Umbilical cord (tissue), 2 donors: ENCODE measurements around the gene ACVR2A. TPM values are rescaled to one million over a fixed set of nuclear protein-coding genes. Genes with fewer than 3 reads are reported as not detected.

Experiments
- DNase-seq: peaks from one replicate; pipeline ENCODE4 v3.0.0-alpha.2; 2015; ENCODE audit warnings: low spot score
- total RNA-seq: library from RNA; depleted of rRNA; stranded (reverse); fragments of >200 nt; gene quantifications from one replicate; pipeline ENCODE4 v1.2.3, GENCODE V29; 2014; ENCODE audit warnings: low replicate concordance; ENCODE audit not compliant: insufficient read depth

Gene ACVR2A
- 118 TPM for total RNA-seq

GRCh38 chr2:147844697-147845410 lies at the start of gene ACVR2A:
Gene ACVR2A (plus strand): TSS chr2:147845029. CDS start chr2:147845153, 124 bp downstream.
- DNase-seq = peak; percentile 61

DNA sequence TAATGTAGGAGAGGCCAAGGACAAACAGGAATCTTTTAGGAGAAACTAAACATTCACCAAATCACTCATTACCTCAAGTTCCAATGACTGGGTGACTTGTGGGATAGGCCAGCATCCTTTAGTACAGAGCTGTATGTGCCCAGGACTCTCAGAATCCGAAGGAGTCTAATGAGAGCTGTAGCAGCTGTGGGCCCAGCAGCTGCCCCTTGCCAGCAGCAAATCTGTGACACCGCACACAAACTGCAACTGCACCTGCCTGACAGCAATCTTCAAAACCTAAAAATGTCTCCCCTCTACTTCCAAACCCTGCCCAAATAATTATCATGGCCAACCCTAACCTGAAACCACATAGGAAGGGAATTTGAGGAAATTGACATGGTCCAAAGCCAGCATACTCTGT lies 44.5 kb upstream of the ACVR2A start:
- DNase-seq = no peak

- no peak for DNase-seq
Measured at GRCh38 chr2:147806846-147807245, 38.0 kb upstream of the ACVR2A start.

DNA sequence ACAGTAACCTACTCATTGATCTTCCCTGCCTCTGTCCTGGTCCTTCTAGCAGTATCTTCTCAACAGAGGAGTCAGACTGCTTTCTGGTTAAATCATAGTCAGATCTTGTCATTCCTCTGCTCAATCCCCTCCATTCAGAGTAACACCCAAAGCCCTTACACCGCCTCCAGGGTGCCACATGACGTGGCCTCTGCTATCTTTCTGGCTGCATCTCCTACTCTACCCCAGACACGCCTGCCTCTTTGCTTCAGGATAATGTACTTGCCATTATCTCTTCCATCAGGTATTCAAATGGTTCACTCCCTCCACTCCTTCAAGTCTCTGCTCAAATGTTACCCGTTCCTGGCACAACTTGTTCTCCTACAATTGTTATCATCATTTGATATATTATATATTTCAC lies 36.3 kb upstream of the ACVR2A start:
- peak; percentile 38 for DNase-seq

GRCh38 chr2:147810883-147811765 lies 33.7 kb upstream of the ACVR2A start:
- no peak for DNase-seq

- peak; percentile 26 for DNase-seq
Measured at GRCh38 chr2:147818741-147819140, 26.1 kb upstream of the ACVR2A start.

DNA sequence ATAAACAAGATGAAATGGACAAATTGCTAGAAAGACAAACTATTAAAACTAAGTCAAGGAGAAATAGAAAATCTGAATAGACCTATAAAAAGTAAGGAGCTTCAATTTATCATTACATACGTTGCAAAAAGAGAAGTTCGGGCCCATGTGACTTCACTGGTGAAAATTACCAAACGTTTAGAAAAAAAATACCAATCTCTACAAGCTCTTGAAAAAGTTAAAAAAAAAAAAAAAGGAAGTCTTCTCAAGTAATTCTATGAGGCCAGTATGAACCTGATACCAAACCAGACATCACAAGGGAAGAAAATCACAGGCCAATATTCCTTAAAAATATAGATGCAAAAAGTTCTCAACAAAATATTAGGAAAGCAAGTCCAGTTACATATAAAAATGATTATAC lies 20.2 kb upstream of the ACVR2A start:
- DNase-seq = no peak

GRCh38 chr2:147826278-147827087 lies 18.3 kb upstream of the ACVR2A start:
- no peak for DNase-seq

DNA sequence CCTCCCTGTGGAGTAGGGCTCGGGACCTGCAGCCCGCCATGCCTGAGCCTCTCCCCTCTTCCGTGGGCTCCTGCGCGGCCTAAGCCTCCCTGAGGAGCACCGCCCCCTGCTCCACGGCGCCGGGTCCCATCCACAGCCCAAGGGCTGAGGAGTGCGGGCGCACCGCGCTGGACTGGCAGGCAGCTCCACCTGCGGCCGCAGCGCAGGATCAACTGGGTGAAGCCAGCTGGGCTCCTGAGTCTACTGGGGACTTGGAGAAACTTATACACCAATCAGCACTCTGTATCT lies 17.8 kb upstream of the ACVR2A start:
- no peak for DNase-seq

- DNase-seq = no peak
Measured at GRCh38 chr2:147829106-147829505, 15.7 kb upstream of the ACVR2A start.

GRCh38 chr2:147836099-147836498 lies 8.7 kb upstream of the ACVR2A start:
- DNase-seq = no peak

- no peak for DNase-seq
Measured at GRCh38 chr2:147843391-147843863, 1.4 kb upstream of the ACVR2A start.

GRCh38 chr2:147843864-147844696 lies 749 bp upstream of the ACVR2A start:
- peak; percentile 94 for DNase-seq

DNA sequence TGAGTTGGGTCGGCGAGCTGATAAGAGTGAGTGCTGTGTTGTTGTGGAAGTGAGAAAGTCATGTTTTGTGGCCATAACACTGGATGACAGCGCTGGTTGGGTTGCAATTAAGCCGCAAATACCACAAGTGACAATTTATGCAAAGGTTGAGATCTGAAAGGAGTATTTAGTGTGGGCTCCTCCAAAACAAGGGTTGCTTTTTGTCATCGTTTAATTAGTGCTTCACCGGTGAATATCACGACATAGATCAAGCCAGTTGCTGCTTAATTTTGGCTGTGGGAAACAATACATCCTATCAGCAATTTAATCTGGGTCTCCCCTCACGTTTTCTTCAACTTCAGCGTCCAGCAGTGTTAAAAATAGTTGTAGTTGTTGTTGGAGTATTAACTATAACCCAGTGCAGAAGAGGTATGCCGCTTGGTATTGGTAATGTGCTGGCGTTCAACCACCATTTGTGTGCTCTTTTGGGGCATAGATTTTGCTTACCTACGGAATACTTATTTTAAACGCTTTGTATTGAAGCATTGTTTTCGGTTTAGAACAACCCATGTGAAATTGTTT lies 662 bp downstream of the ACVR2A start:
- DNase-seq = peak; percentile 23

- DNase-seq = peak; percentile 46
Measured at GRCh38 chr2:147846412-147847081, 1.7 kb downstream of the ACVR2A start.

- DNase-seq = peak; percentile 30
Measured at GRCh38 chr2:147847746-147848391, 3.0 kb downstream of the ACVR2A start.

- no peak for DNase-seq
Measured at GRCh38 chr2:147850838-147851237, 6.0 kb downstream of the ACVR2A start.

DNA sequence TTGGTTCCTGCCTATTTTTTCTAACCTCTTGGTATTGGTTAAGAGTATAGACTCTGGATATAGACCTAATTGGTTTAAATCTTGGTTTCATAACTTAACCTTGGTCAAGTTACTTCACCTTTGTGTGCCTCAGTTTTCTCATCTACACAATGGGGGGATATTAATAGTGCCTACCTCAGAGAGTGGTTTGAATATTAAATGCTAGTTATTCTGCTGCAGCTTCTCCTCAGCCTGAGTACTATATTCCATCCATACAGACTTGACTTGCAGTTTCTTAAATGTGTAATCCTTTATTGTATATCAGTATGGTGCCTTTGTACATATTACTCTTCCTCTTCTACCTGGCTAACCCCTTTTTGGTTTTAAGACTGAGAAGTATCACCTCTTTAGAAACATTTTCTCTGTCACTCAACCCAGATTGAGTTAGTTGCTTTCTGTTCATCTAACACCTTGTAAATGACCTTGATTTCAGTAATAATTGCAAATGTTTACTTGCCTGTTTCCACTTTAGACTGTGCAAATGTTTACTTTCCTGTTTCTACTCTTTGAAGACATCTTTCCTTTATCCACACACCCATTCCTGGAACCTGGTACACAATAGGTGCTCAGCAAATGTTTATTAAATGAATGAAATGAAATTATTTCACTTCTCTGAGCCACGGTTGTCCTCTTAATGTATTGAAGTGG lies 6.6 kb downstream of the ACVR2A start:
- DNase-seq = no peak

GRCh38 chr2:147854557-147855134 lies 9.8 kb downstream of the ACVR2A start:
- DNase-seq = no peak
